Mononuclear cell (primary cell): ENCODE data around the gene OBSCN. TPM values are rescaled to one million over a fixed set of nuclear protein-coding genes. Genes with fewer than 3 reads are reported as not detected.

Source experiments
- H3K27me3 ChIP-seq: 2 replicates; pipeline ENCODE4 v1.6.0; 2011; ENCODE audit warnings: low read length, control low read depth; ENCODE audit not compliant: insufficient read depth
- H3K4me1 ChIP-seq: 2 replicates; pipeline ENCODE4 v1.5.1; 2011; ENCODE audit warnings: mild to moderate bottlenecking, low read length, control low read depth; ENCODE audit not compliant: insufficient read depth
- H3K4me3 ChIP-seq: 2 replicates; pipeline ENCODE4 v1.5.1; 2011; ENCODE audit warnings: mild to moderate bottlenecking, low read length, moderate library complexity
- H3K9me3 ChIP-seq: 2 replicates; pipeline ENCODE4 v1.5.1; 2011; ENCODE audit warnings: low read depth, mild to moderate bottlenecking, control low read depth, low read length
- total RNA-seq: library from RNA; depleted of rRNA; stranded (reverse); fragments of >200 nt; gene quantifications from one replicate; pipeline ENCODE4 v1.2.3, GENCODE V29; 2012

The OBSCN gene
- total RNA-seq, 1 donor: 26.3 TPM

DNA sequence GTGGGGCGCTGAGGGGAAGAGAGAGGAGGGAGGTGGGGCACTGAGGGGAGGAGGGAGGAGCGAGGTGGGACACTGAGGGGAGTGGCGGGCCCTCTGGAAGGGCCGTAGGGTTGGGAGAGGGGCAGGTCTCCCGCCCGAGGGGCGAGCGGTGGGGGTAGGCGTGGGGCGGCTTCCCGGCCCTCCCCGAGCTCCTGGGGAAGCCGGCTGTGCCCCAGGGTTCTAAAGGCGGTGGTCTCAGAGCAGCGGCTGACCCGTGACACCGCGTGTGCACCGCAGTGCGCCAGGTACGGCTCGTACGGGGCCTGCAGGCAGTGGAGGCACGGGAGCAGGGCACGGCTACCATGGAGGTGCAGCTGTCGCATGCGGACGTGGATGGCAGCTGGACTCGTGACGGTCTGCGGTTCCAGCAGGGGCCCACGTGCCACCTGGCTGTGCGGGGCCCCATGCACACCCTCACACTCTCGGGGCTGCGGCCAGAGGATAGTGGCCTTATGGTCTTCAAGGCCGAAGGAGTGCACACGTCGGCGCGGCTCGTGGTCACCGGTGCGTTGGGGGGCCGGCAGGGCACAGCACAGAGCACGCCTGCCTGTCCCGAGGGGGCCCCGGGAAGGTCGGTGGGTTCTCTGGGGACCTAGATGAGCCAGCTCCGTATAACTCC is 68.5 kb downstream of the OBSCN start:
- Histone ChIP-seq H3K4me3 (peak overlapping the region; percentile 45), H3K27me3 (no peaks in the 10 kb centered on the region), H3K4me1 (no peaks in the 10 kb centered on the region), H3K9me3 (no peaks in the 10 kb centered on the region)

DNA sequence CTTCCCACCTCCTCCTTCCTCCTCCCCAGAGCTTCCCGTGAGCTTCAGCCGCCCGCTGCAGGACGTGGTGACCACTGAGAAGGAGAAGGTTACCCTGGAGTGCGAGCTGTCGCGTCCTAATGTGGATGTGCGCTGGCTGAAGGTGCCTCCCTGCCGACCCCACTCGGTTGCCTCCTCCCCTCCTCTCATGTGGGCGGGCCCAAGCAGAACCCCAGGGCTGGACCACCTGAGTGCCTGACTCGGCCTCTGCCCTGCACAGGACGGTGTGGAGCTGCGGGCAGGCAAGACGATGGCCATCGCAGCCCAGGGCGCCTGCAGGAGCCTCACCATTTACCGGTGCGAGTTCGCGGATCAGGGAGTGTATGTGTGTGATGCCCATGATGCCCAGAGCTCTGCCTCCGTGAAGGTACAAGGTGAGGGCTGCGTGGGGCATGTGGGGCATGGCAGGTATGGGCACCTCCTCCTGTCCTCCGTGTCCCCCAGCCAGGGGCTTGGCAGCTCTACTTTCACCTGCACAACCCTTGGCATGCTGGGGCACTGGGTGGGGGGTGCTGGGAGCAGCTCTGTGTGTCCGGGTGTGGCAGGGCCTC is 69.2 kb downstream of the OBSCN start:
- no peak overlapping the region for H3K4me3 ChIP-seq
- H3K4me1 ChIP-seq: no peaks in the 10 kb centered on the region
- no peaks in the 10 kb centered on the region for H3K27me3 ChIP-seq
- H3K9me3 ChIP-seq: no peaks in the 10 kb centered on the region

DNA sequence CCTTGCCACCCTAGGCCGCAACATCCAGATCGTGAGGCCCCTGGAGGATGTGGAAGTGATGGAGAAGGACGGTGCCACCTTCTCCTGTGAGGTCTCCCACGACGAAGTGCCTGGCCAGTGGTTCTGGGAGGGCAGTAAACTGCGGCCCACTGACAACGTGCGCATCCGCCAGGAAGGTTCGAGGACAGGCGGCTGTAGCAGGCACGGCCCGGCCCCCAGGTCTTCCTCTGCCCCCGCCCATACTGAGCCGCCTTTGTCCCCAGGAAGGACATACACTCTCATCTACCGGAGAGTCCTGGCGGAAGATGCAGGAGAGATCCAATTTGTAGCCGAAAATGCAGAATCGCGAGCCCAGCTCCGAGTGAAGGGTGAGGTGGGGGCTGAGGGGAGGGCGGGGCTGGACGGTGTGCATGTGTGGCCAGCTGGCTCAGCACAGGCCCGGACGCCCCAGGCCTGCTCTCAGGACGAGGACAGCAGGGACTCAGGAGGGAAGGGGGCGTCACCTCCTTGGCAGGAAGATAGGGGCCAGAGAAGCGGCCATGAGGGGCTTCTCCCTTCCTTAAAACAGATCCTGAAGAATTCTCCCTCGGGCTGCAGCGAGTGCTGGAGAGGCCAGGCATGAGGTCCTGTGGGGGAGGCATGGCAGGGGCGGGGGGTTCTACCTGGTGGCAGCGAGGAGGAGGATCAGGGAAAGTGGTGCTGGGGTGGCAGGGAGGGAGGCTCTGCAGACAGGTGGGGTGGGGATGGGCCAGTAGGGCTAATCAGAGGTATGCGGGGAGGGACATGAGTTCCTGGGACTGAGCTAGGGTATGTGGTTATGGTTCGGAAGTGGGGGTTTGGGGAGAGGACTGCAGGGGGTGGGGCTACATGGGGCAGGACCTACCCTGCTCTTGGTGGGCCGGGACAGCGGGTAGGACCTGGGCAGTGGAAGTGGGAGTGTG is 69.9 kb downstream of the OBSCN start:
- H3K27me3 ChIP-seq: no peaks in the 10 kb centered on the region
- no peak overlapping the region for H3K4me3 ChIP-seq
- H3K9me3 ChIP-seq: no peaks in the 10 kb centered on the region
- no peaks in the 10 kb centered on the region for H3K4me1 ChIP-seq

DNA sequence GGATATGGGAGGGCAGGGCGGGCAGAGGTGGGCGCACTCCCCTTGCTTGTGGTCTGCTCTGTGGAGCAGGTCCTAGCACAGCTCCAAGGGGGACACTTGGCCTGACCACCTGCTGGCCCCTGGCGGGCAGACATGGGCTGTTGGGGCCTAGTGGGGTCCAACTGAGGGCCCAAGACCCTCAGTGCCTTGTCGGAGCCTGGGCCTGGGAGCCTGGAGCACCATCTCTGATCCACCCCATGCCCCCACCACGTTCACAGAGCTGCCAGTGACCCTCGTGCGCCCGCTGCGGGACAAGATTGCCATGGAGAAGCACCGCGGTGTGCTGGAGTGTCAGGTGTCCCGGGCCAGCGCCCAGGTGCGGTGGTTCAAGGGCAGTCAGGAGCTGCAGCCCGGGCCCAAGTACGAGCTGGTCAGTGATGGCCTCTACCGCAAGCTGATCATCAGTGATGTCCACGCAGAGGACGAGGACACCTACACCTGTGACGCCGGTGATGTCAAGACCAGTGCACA is 70.6 kb downstream of the OBSCN start:
- no peaks in the 10 kb centered on the region for H3K4me1 ChIP-seq
- no peaks in the 10 kb centered on the region for H3K9me3 ChIP-seq
- no peak overlapping the region for H3K4me3 ChIP-seq
- no peaks in the 10 kb centered on the region for H3K27me3 ChIP-seq

DNA sequence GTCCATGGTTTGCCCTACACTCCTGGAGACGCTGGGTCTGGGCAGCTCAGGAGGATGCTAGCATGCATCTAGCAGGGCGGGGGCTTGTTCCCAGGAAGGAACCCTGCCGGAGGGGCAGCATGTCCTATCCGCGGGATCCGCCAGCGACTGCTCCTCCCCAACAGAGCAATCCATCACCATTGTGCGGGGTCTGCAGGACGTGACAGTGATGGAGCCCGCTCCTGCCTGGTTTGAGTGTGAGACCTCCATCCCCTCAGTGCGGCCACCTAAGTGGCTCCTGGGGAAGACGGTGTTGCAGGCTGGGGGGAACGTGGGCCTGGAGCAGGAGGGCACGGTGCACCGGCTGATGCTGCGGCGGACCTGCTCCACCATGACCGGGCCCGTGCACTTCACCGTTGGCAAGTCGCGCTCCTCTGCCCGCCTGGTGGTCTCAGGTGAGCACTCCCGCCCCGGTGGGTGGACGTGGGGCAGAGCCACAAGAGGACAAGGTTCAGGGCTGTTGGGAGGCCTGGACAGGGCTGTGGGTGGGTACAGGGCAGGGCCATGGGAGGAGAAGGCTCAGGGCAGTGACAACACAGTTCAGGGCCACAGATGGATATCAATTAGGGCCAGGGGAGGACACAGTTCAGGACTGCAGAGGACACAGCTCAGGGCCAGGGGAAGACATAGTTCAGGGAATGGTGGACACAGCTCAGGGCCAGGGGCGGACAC is 71.3 kb downstream of the OBSCN start:
- no peaks in the 10 kb centered on the region for H3K4me1 ChIP-seq
- no peaks in the 10 kb centered on the region for H3K27me3 ChIP-seq
- no peak overlapping the region for H3K4me3 ChIP-seq
- no peaks in the 10 kb centered on the region for H3K9me3 ChIP-seq

DNA sequence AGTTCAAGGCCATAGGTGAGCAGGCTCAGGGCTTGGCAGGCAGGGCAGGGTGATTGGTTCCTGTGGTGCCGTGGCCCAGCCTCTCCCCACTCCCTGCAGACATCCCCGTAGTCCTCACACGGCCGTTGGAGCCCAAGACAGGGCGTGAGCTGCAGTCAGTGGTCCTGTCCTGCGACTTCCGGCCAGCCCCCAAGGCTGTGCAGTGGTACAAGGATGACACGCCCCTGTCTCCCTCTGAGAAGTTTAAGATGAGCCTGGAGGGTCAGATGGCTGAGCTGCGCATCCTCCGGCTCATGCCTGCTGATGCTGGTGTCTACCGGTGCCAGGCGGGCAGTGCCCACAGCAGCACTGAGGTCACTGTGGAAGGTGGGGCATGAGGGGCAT is 71.9 kb downstream of the OBSCN start:
- no peaks in the 10 kb centered on the region for H3K4me1 ChIP-seq
- no peaks in the 10 kb centered on the region for H3K9me3 ChIP-seq
- H3K4me3 ChIP-seq: no peak overlapping the region
- H3K27me3 ChIP-seq: no peaks in the 10 kb centered on the region

DNA sequence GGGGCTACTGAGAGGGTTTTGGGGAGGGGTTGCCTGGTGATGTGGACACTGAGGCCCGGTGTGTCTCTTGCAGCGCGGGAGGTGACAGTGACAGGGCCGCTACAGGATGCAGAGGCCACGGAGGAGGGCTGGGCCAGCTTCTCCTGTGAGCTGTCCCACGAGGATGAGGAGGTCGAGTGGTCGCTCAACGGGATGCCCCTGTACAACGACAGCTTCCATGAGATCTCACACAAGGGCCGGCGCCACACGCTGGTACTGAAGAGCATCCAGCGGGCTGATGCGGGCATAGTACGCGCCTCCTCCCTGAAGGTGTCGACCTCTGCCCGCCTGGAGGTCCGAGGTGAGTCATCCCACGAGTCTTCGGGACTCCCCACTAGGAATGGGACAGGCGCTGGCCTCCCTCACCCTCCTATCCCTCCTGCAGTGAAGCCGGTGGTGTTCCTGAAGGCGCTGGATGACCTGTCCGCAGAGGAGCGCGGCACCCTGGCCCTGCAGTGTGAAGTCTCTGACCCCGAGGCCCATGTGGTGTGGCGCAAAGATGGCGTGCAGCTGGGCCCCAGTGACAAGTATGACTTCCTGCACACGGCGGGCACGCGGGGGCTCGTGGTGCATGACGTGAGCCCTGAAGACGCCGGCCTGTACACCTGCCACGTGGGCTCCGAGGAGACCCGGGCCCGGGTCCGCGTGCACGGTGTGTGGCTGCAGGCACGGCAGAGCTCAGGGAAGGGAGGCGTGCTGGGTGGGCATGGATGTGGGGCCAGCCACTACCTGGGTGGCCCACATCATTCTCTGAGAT is 72.5 kb downstream of the OBSCN start:
- H3K4me3 ChIP-seq: no peak overlapping the region

DNA sequence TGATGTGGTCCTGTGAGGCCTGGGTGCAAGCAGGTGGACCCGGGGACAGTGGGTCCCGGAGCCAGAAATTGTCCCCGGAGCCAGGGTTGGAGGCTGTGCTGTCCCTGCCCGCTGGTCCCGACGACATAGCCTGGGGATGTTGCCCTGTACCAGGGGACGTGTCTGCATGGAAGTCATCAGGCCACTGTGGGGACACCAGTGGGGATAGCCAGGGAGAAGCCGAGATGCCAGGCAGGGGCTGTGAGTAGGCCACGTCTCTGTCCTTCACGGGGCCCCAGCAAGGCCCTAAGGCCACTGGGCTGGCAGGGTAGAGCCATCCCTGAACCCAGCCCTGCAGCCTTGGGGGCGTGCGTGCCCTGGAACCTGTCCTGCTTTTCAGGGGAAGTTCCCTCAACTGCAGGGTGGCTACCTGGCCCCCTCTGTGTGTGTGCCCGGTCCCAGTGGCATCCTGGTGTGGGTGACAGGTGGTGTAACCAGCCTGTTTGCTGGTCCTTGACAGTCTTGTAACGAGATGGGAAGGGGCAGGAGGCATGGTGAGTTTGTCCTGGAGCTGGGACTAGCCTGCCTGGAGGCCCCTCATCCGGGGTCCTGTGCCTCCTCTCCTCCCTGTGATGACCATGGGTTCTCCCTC is 73.2 kb downstream of the OBSCN start:
- H3K4me3 ChIP-seq: no peak overlapping the region
- H3K9me3 ChIP-seq: no peaks in the 10 kb centered on the region
- no peaks in the 10 kb centered on the region for H3K4me1 ChIP-seq
- H3K27me3 ChIP-seq: no peaks in the 10 kb centered on the region

More for the DNA sequence above, 72.5 kb downstream of the OBSCN start:
- Histone ChIP-seq H3K27me3 (no peaks in the 10 kb centered on the region), H3K4me1 (no peaks in the 10 kb centered on the region), H3K9me3 (no peaks in the 10 kb centered on the region)

DNA sequence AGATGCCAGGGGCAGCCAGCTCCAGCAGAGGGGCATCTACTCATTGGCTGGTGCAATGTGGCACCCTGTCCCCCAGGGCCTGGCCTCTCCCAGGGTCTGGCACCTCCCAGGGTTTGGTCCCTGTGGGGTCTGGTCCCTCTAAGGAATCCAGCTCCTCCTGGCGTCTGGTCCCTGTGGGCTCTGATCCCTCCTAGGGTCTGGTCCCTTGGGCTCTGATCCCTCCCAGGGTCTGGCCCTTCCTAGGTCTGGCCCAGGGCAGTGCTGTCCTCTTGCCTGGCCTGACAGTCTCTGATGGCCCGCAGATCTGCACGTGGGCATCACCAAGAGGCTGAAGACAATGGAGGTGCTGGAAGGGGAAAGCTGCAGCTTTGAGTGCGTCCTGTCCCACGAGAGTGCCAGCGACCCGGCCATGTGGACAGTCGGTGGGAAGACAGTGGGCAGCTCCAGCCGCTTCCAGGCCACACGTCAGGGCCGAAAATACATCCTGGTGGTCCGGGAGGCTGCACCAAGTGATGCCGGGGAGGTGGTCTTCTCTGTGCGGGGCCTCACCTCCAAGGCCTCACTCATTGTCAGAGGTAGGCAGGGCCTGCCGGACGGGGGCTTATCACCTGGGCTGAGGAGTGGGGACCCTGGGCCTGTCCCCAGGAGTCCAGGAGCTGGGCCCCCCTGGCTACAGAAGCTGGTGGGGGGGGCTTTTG is 73.9 kb downstream of the OBSCN start:
- no peaks in the 10 kb centered on the region for H3K27me3 ChIP-seq
- H3K4me1 ChIP-seq: no peaks in the 10 kb centered on the region
- no peaks in the 10 kb centered on the region for H3K9me3 ChIP-seq
- H3K4me3 ChIP-seq: no peak overlapping the region

DNA sequence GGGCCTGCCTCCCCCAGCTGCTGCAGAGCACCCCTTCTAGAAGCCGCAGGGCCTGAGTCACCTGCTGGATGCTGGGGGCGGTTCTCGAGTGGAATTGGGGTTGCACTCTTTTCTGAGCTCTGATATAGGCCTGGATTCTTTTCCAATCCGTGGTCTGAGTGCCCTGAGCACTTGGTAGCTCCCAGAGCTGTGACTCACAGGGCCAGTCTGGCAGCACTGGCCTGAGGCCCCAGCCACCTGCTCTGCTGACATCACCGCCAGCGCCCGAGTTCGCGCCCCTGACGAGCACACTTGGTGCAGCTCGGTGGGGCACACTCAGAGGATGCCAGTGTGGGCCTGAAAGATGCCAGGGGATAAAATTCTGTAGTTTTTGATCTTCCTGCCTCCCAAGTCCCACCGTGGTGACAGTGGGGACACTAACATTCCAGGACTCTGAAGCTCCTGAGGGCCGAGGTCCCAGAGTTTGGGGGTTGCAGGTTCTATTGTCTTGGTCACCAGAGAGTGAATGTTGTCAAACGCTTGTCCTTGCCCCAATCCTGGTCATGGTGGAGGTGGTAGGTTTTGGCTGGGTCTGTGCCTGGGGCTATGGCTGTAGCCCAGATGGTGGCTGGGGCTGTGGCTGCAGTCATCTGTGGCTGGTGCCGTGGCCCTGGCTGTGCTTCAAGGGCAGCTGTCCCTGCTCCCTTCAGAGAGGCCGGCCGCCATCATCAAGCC is 74.6 kb downstream of the OBSCN start:
- no peaks in the 10 kb centered on the region for H3K27me3 ChIP-seq
- H3K9me3 ChIP-seq: no peaks in the 10 kb centered on the region
- no peaks in the 10 kb centered on the region for H3K4me1 ChIP-seq
- H3K4me3 ChIP-seq: no peak overlapping the region

DNA sequence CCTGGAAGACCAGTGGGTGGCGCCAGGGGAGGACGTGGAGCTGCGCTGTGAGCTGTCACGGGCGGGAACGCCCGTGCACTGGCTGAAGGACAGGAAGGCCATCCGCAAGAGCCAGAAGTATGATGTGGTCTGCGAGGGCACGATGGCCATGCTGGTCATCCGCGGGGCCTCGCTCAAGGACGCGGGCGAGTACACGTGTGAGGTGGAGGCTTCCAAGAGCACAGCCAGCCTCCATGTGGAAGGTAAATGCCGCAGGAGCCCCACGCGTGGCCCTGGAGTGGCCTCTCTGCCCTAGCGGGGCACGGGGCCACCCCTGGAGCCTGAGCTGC is 75.2 kb downstream of the OBSCN start:
- Histone ChIP-seq H3K9me3 (no peaks in the 10 kb centered on the region), H3K4me3 (no peak overlapping the region), H3K4me1 (no peaks in the 10 kb centered on the region), H3K27me3 (no peaks in the 10 kb centered on the region)

DNA sequence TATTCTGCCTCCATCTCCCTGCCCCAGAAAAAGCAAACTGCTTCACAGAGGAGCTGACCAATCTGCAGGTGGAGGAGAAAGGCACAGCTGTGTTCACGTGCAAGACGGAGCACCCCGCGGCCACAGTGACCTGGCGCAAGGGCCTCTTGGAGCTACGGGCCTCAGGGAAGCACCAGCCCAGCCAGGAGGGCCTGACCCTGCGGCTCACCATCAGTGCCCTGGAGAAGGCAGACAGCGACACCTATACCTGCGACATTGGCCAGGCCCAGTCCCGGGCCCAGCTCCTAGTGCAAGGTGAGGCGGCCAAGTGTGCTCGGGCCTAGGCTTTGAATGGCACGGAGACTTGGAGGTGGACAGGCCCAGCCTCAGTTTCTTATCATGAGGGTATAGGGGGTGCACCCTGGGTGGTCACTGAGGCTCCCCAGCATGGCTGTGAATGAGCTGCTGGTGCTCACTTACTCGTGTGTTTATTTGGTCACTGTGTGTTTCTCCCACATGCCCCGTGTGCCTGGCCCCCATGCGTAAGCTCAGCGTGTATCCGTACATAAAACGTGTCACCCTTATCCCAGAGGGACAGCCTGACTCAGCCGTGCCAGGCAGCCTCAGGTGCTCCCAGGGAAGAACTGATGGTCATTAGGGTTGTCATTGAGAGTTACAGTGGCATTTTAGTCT is 75.8 kb downstream of the OBSCN start:
- H3K27me3 ChIP-seq: no peaks in the 10 kb centered on the region
- H3K4me3 ChIP-seq: no peak overlapping the region
- no peaks in the 10 kb centered on the region for H3K4me1 ChIP-seq
- no peaks in the 10 kb centered on the region for H3K9me3 ChIP-seq

DNA sequence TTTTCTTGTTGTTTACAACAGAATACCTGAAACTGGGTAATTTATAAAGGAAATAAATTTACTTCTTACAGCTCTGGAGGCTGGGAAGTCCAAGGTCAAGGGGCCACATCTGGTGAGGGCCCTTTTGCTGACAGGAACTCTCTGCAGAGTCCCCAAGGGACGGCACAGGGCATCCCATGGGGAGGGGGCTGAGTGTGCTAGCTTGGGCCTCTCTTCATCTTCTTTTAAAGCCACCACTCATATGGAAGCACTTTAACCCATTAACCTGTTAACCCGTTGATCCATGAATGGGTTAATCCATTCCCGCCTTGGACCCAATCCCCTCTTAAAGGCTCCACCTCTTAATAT is 76.3 kb downstream of the OBSCN start:
- H3K27me3 ChIP-seq: no peaks in the 10 kb centered on the region
- H3K4me1 ChIP-seq: no peaks in the 10 kb centered on the region
- H3K4me3 ChIP-seq: no peak overlapping the region
- no peaks in the 10 kb centered on the region for H3K9me3 ChIP-seq
